ENCODE results near the gene TBC1D5.

GRCh38 chr3:17645074-17645698, 97.2 kb downstream of the TBC1D5 start:
- TF ChIP-seq ZNF70 (CRISPR knock-in tag; IDR thresholded peaks at IDR 0.05) (no peak), PPARA (CRISPR knock-in tag; IDR thresholded peaks at IDR 0.05; ENCODE audit: borderline replicate concordance) (no peak), GLIS3 (CRISPR knock-in tag; IDR thresholded peaks at IDR 0.05) (no peak), ESRRG (CRISPR knock-in tag; IDR thresholded peaks at IDR 0.05) (no peak)
- TF ChIP-seq, protein P1, sequence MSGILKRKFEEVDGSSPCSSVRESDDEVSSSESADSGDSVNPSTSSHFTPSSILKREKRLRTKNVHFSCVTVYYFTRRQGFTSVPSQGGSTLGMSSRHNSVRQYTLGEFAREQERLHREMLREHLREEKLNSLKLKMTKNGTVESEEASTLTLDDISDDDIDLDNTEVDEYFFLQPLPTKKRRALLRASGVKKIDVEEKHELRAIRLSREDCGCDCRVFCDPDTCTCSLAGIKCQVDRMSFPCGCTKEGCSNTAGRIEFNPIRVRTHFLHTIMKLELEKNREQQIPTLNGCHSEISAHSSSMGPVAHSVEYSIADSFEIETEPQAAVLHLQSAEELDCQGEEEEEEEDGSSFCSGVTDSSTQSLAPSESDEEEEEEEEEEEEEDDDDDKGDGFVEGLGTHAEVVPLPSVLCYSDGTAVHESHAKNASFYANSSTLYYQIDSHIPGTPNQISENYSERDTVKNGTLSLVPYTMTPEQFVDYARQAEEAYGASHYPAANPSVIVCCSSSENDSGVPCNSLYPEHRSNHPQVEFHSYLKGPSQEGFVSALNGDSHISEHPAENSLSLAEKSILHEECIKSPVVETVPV (CRISPR knock-in tag; IDR thresholded peaks at IDR 0.05) = no peak
- TF ChIP-seq, protein P2, sequence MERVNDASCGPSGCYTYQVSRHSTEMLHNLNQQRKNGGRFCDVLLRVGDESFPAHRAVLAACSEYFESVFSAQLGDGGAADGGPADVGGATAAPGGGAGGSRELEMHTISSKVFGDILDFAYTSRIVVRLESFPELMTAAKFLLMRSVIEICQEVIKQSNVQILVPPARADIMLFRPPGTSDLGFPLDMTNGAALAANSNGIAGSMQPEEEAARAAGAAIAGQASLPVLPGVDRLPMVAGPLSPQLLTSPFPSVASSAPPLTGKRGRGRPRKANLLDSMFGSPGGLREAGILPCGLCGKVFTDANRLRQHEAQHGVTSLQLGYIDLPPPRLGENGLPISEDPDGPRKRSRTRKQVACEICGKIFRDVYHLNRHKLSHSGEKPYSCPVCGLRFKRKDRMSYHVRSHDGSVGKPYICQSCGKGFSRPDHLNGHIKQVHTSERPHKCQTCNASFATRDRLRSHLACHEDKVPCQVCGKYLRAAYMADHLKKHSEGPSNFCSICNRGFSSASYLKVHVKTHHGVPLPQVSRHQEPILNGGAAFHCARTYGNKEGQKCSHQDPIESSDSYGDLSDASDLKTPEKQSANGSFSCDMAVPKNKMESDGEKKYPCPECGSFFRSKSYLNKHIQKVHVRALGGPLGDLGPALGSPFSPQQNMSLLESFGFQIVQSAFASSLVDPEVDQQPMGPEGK (CRISPR knock-in tag; IDR thresholded peaks at IDR 0.05; ENCODE audit: borderline replicate concordance) = no peak

Measured in SK-N-SH treated with all-trans-retinoic acid at 6 μM for 48 hours (cell line).